ENCODE results near the gene OCA2.

The OCA2 gene

GRCh38 chr15:28079313-28079969, 19.7 kb downstream of the OCA2 start:
- TF ChIP-seq MAX (IDR thresholded peaks at IDR 0.05; ENCODE audit: low read depth, low read length) = no peak
- DNase-seq (ENCODE audit: low read depth) = no peak
- H3K4me3 ChIP-seq (ENCODE audit: low read depth, low read length) = no peak overlapping the region

- TF ChIP-seq MYC (IDR thresholded peaks at IDR 0.05; ENCODE audit: low read depth, low read length) = no peak
- TF ChIP-seq CTCF (IDR thresholded peaks at IDR 0.05; ENCODE audit: low read depth, low read length) = no peak
- TF ChIP-seq MAX (IDR thresholded peaks at IDR 0.05; ENCODE audit: low read depth, low read length) = no peak
- no peak for TF ChIP-seq POLR2A (IDR thresholded peaks at IDR 0.05; ENCODE audit: extremely low read depth, insufficient read length)
- no peak overlapping the region for H3K4me3 ChIP-seq (ENCODE audit: low read depth, low read length)
- DNase-seq (ENCODE audit: low read depth) = no peak
Observed at GRCh38 chr15:28078191-28078719, 20.9 kb downstream of the OCA2 start.

- no peak for DNase-seq (ENCODE audit: low read depth)
- no peak overlapping the region for H3K4me3 ChIP-seq (ENCODE audit: low read depth, low read length)
- TF ChIP-seq MAX (IDR thresholded peaks at IDR 0.05; ENCODE audit: low read depth, low read length) (no peak), MYC (IDR thresholded peaks at IDR 0.05; ENCODE audit: low read depth, low read length) (no peak), POLR2A (IDR thresholded peaks at IDR 0.05; ENCODE audit: extremely low read depth, insufficient read length) (no peak), CTCF (IDR thresholded peaks at IDR 0.05; ENCODE audit: low read depth, low read length) (no peak)
Observed at GRCh38 chr15:28075573-28075972, 23.5 kb downstream of the OCA2 start.

- TF ChIP-seq MAX (IDR thresholded peaks at IDR 0.05; ENCODE audit: low read depth, low read length) = no peak
- no peak for TF ChIP-seq POLR2A (IDR thresholded peaks at IDR 0.05; ENCODE audit: extremely low read depth, insufficient read length)
- no peak for TF ChIP-seq CTCF (IDR thresholded peaks at IDR 0.05; ENCODE audit: low read depth, low read length)
- TF ChIP-seq MYC (IDR thresholded peaks at IDR 0.05; ENCODE audit: low read depth, low read length) = no peak
- no peak overlapping the region for H3K4me3 ChIP-seq (ENCODE audit: low read depth, low read length)
- DNase-seq (ENCODE audit: low read depth) = no peak
Observed at GRCh38 chr15:28068930-28069329, 30.2 kb downstream of the OCA2 start.

GRCh38 chr15:28066231-28066630, 32.9 kb downstream of the OCA2 start:
- no peak overlapping the region for H3K4me3 ChIP-seq (ENCODE audit: low read depth, low read length)
- DNase-seq (ENCODE audit: low read depth) = no peak
- TF ChIP-seq POLR2A (IDR thresholded peaks at IDR 0.05; ENCODE audit: extremely low read depth, insufficient read length) = no peak
- no peak for TF ChIP-seq MAX (IDR thresholded peaks at IDR 0.05; ENCODE audit: low read depth, low read length)
- TF ChIP-seq MYC (IDR thresholded peaks at IDR 0.05; ENCODE audit: low read depth, low read length) = no peak
- no peak for TF ChIP-seq CTCF (IDR thresholded peaks at IDR 0.05; ENCODE audit: low read depth, low read length)

GRCh38 chr15:28060005-28060404, 39.1 kb downstream of the OCA2 start:
- no peak for DNase-seq (ENCODE audit: low read depth)
- TF ChIP-seq POLR2A (IDR thresholded peaks at IDR 0.05; ENCODE audit: extremely low read depth, insufficient read length) (no peak), CTCF (IDR thresholded peaks at IDR 0.05; ENCODE audit: low read depth, low read length) (no peak), MAX (IDR thresholded peaks at IDR 0.05; ENCODE audit: low read depth, low read length) (no peak), MYC (IDR thresholded peaks at IDR 0.05; ENCODE audit: low read depth, low read length) (no peak)
- H3K4me3 ChIP-seq (ENCODE audit: low read depth, low read length) = no peak overlapping the region

Measured in NB4 (cell line).